Neural progenitor cell (in vitro differentiated cells): ENCODE data around the gene GLIPR1. TPM values are rescaled to one million over a fixed set of nuclear protein-coding genes. Genes with fewer than 3 reads are reported as not detected.

Source experiments
- DNase-seq: peaks from one replicate; pipeline ENCODE4 v3.0.0-alpha.2; 2016; ENCODE audit warnings: low spot score
- H2AFZ ChIP-seq: fragments of 200-600 bp; sonication (generic); replicated peaks from 2 replicates; pipeline ENCODE4 v1.6.1; 2016; ENCODE audit warnings: antibody characterized with exemption
- H3F3A ChIP-seq: fragments of 200-600 bp; sonication (generic); 2 replicates; pipeline ENCODE4 v1.6.1; 2016; ENCODE audit warnings: antibody characterized with exemption, low read depth
- H3K27ac ChIP-seq: fragments of 200-600 bp; sonication (generic); 2 replicates; pipeline ENCODE4 v1.5.1; 2016; ENCODE audit warnings: mild to moderate bottlenecking
- H3K27me3 ChIP-seq: fragments of 200-600 bp; sonication (generic); 2 replicates; pipeline ENCODE4 v1.6.1; 2016; ENCODE audit warnings: mild to moderate bottlenecking, moderate library complexity
- H3K36me3 ChIP-seq: fragments of 200-600 bp; sonication (generic); 2 replicates; pipeline ENCODE4 v1.5.1; 2016
- H3K4me1 ChIP-seq: fragments of 200-600 bp; sonication (generic); 2 replicates; pipeline ENCODE4 v1.6.1; 2016; ENCODE audit warnings: mixed run types
- H3K4me2 ChIP-seq: fragments of 200-600 bp; sonication (generic); 2 replicates; pipeline ENCODE4 v1.6.1; 2016
- H3K4me3 ChIP-seq: fragments of 200-600 bp; sonication (generic); 2 replicates; pipeline ENCODE4 v1.5.1; 2016
- H3K79me2 ChIP-seq: fragments of 200-600 bp; sonication (generic); 2 replicates; pipeline ENCODE4 v1.6.1; 2016; ENCODE audit warnings: low read depth
- H3K9ac ChIP-seq: fragments of 200-600 bp; sonication (generic); 2 replicates; pipeline ENCODE4 v1.6.1; 2016
- H3K9me3 ChIP-seq: fragments of 200-600 bp; sonication (generic); 2 replicates; pipeline ENCODE4 v1.5.1; 2016; ENCODE audit warnings: low read depth
- H4K20me1 ChIP-seq: fragments of 200-600 bp; sonication (generic); 2 replicates; pipeline ENCODE4 v1.6.1; 2016; ENCODE audit warnings: low read depth
- H3K27ac Mint-ChIP-seq: 3 replicates; pipeline ENCODE4 v1.8.0; 2021; ENCODE audit warnings: mixed read lengths
- H3K27me3 Mint-ChIP-seq: 2 replicates; pipeline ENCODE4 v1.8.0; 2022; ENCODE audit warnings: low read depth, mild to moderate bottlenecking, inconsistent platforms, moderate library complexity, mixed read lengths; ENCODE audit not compliant: insufficient read depth
- H3K36me3 Mint-ChIP-seq: 3 replicates; pipeline ENCODE4 v1.8.0; 2021; ENCODE audit warnings: mixed read lengths
- H3K4me1 Mint-ChIP-seq: 3 replicates; pipeline ENCODE4 v1.8.0; 2021; ENCODE audit warnings: mixed read lengths
- H3K4me3 Mint-ChIP-seq: 3 replicates; pipeline ENCODE4 v1.8.0; 2021; ENCODE audit warnings: mild to moderate bottlenecking, moderate library complexity, mixed read lengths
- H3K9me3 Mint-ChIP-seq: 3 replicates; pipeline ENCODE4 v1.8.0; 2020; ENCODE audit warnings: mixed read lengths
- EZH2 ChIP-seq: fragments of 200-600 bp; sonication (generic); IDR thresholded peaks from 2 replicates; pipeline ENCODE4 v1.6.1; 2017; ENCODE audit warnings: antibody characterized with exemption, mild to moderate bottlenecking, moderate library complexity
- EZH2phosphoT487 ChIP-seq: fragments of 200-600 bp; sonication (generic); IDR thresholded peaks from 2 replicates; pipeline ENCODE4 v1.6.1; 2017; ENCODE audit warnings: antibody characterized with exemption
- total RNA-seq: library from RNA; depleted of rRNA; stranded (reverse); fragments of >200 nt; gene quantifications from 2 replicates; pipeline ENCODE4 v1.2.3, GENCODE V29; 2015; ENCODE audit warnings: low replicate concordance
- TF ChIP-seq, protein P1 (sequence below): fragments of 200-600 bp; sonication (generic); IDR thresholded peaks from 2 replicates; pipeline ENCODE4 v1.5.1; 2017; ENCODE audit warnings: antibody characterized with exemption, mild to moderate bottlenecking

Gene GLIPR1
- total RNA-seq, 1 donor from 2014 or later, result 0.04 TPM

DNA sequence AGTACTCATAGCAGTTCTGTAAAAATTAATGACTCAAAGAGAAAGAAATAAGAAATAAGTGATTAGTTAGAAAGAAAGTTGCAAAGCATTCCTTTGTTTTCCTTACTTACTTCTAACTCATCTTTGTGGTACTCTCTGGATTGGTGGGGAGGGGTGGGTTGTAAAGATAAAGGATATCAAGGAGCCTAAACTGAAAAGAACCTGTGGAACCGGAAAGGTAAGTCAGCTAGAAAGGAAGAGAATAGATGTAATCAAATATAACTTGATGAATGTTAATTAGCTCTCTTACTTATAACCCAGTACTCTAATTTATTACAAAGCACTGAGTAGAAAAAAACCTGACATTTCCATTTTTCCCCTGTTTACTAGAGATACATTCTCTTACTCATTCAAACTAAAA lies 68.3 kb downstream of the GLIPR1 start:
- Histone ChIP-seq H3K4me3 (no peak overlapping the region), H3K9ac (no peak overlapping the region), H3F3A (no peaks in the 10 kb centered on the region), H3K4me1 (peaks cover 10% of the 10 kb centered on the region), H3K9me3 (no peaks in the 10 kb centered on the region), H3K27me3 (no peaks in the 10 kb centered on the region), H4K20me1 (no peaks in the 10 kb centered on the region), H3K36me3 (no peaks in the 10 kb centered on the region), H3K27ac (no peak overlapping the region), H3K79me2 (no peaks in the 10 kb centered on the region), H2AFZ (no peak overlapping the region), H3K4me2 (no peak overlapping the region)
- no peaks in the 10 kb centered on the region for H3K36me3 Mint-ChIP-seq
- H3K4me3 Mint-ChIP-seq, result no peak overlapping the region
- TF ChIP-seq EZH2 (no peak), EZH2phosphoT487 (no peak)
- TF ChIP-seq, protein P1, sequence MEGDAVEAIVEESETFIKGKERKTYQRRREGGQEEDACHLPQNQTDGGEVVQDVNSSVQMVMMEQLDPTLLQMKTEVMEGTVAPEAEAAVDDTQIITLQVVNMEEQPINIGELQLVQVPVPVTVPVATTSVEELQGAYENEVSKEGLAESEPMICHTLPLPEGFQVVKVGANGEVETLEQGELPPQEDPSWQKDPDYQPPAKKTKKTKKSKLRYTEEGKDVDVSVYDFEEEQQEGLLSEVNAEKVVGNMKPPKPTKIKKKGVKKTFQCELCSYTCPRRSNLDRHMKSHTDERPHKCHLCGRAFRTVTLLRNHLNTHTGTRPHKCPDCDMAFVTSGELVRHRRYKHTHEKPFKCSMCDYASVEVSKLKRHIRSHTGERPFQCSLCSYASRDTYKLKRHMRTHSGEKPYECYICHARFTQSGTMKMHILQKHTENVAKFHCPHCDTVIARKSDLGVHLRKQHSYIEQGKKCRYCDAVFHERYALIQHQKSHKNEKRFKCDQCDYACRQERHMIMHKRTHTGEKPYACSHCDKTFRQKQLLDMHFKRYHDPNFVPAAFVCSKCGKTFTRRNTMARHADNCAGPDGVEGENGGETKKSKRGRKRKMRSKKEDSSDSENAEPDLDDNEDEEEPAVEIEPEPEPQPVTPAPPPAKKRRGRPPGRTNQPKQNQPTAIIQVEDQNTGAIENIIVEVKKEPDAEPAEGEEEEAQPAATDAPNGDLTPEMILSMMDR, result no peak
- DNase-seq, result no peak
- H3K9me3 Mint-ChIP-seq, result no peaks in the 10 kb centered on the region
- H3K4me1 Mint-ChIP-seq, result peaks cover 30% of the 10 kb centered on the region
- no peak overlapping the region for H3K27ac Mint-ChIP-seq
- H3K27me3 Mint-ChIP-seq, result no peaks in the 10 kb centered on the region

DNA sequence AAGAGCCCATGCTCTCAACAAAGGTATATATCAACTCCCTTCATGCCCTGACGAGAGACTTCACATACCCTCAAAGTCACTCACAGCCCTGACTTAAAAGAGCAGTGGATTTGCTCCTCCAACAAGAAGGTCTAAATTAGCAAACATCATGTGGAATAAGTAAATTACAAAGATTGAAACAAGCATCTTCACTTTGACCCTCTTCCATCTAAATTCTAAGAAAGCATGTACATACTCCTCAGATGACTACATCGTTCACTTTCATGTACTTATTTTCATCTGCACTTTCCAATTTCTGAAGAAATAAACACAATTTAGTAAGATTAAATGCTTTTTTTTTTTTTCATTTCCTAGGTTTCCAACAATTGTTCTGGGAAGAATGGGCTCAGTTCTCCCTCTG lies 69.4 kb downstream of the GLIPR1 start:
- Mint-ChIP-seq H3K27me3 (peaks cover 6% of the 10 kb centered on the region), H3K4me3 (no peak overlapping the region), H3K4me1 (peaks cover 35% of the 10 kb centered on the region), H3K27ac (no peak overlapping the region), H3K36me3 (no peaks in the 10 kb centered on the region), H3K9me3 (no peaks in the 10 kb centered on the region)
- Histone ChIP-seq H3K36me3 (no peaks in the 10 kb centered on the region), H3K4me1 (peaks cover 14% of the 10 kb centered on the region), H4K20me1 (no peaks in the 10 kb centered on the region), H3K9ac (no peak overlapping the region), H3K9me3 (no peaks in the 10 kb centered on the region), H3K27me3 (no peaks in the 10 kb centered on the region), H3K4me3 (no peak overlapping the region), H3K27ac (no peak overlapping the region), H3K79me2 (no peaks in the 10 kb centered on the region), H3F3A (no peaks in the 10 kb centered on the region), H2AFZ (no peak overlapping the region), H3K4me2 (no peak overlapping the region)
- DNase-seq, result no peak
- TF ChIP-seq EZH2phosphoT487 (no peak), EZH2 (no peak)
- TF ChIP-seq, protein P1, result no peak

DNA sequence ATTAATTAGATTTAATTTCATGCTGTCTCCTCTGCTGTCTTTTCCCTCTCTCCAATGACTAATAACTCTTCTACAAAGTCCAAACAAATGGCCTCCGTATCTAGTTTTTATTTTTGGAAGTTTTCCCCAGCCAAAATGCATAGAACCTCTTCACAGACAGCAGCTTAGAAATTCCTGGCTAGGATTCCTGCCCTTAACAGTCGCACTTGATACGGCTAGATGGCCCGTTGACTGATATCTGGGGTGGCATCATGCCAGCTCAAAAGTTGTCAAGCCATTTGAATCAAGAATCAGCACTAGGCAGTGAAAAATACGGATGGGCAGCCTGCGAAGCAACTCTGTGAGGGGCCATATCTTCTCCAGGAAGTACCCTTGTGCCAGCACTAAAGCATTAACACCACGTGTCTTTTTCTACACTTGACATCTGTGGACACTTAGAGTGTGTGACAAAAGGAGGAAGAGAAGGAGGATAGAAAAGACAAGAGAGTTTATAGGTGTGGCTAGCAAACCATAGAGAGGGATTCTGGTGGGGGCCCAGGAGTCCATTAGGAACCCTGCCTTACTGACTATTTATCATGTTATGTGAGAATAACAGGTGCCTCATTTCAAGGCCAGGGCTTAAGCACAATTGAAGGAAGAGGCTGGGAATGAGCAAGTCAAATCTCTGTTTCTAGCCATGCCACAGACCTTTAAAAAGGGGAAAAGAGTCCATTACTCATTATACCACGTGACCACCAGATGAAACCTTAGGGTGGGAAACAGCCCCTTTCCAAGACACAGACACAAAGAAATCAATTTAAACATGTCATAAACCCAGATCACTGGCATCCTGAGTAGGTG lies 70.1 kb downstream of the GLIPR1 start:
- Histone ChIP-seq H3K79me2 (no peaks in the 10 kb centered on the region), H3K4me1 (peaks cover 14% of the 10 kb centered on the region), H3K27ac (no peak overlapping the region), H2AFZ (no peak overlapping the region), H3K27me3 (no peaks in the 10 kb centered on the region), H3K4me2 (no peak overlapping the region), H3K36me3 (no peaks in the 10 kb centered on the region), H4K20me1 (no peaks in the 10 kb centered on the region), H3K9me3 (no peaks in the 10 kb centered on the region), H3K4me3 (no peak overlapping the region), H3K9ac (no peak overlapping the region), H3F3A (no peaks in the 10 kb centered on the region)
- H3K27me3 Mint-ChIP-seq, result peaks cover 6% of the 10 kb centered on the region
- H3K9me3 Mint-ChIP-seq, result no peaks in the 10 kb centered on the region
- H3K4me3 Mint-ChIP-seq, result no peak overlapping the region
- no peak overlapping the region for H3K27ac Mint-ChIP-seq
- no peak for TF ChIP-seq EZH2phosphoT487
- TF ChIP-seq, protein P1, result no peak
- no peak for TF ChIP-seq EZH2
- no peak for DNase-seq
- peaks cover 33% of the 10 kb centered on the region for H3K4me1 Mint-ChIP-seq
- no peaks in the 10 kb centered on the region for H3K36me3 Mint-ChIP-seq
